Activated T-helper 1 cell treated with anti-CD3 and anti-CD28 coated beads, Interleukin-12 subunit alpha, Interleukin-12 subunit beta, Interleukin-2, Interleukin-4 antibody, amounts not matched to agents 30 ng/mL and 10 ng/mL and 1 ng/mL, durations not matched to agents 14 hours and 24 hours and 36 hours (primary cell): ENCODE results near the gene ASB13. TPM values are rescaled to one million over a fixed set of nuclear protein-coding genes. Genes with fewer than 3 reads are reported as not detected.
A peak's percentile ranks its signal among the peaks of the same experiment; 100 is the strongest.

Experiments
- DNase-seq: peaks from one replicate; pipeline ENCODE4 v3.0.0; 2021; ENCODE audit warnings: low spot score
- H3K27ac Mint-ChIP-seq: one replicate; pipeline ENCODE4 v1.8.0; 2021; ENCODE audit warnings: mild to moderate bottlenecking, mixed read lengths
- H3K27me3 Mint-ChIP-seq: one replicate; pipeline ENCODE4 v1.8.0; 2022; ENCODE audit warnings: mild to moderate bottlenecking, moderate library complexity, mixed read lengths; ENCODE audit not compliant: insufficient read depth
- H3K36me3 Mint-ChIP-seq: one replicate; pipeline ENCODE4 v1.8.0; 2021; ENCODE audit warnings: low read depth, mixed read lengths
- H3K4me1 Mint-ChIP-seq: one replicate; pipeline ENCODE4 v1.8.0; 2021; ENCODE audit warnings: low read depth, mixed read lengths
- H3K4me3 Mint-ChIP-seq: one replicate; pipeline ENCODE4 v1.8.0; 2021; ENCODE audit warnings: mild to moderate bottlenecking, moderate library complexity, mixed read lengths
- H3K9me3 Mint-ChIP-seq: one replicate; pipeline ENCODE4 v1.8.0; 2021; ENCODE audit warnings: mixed read lengths
- intact Hi-C: fragments of 100-400 bp; cut with micrococcal nuclease; formaldehyde crosslinking; loops from one replicate; pipeline ENCODE4 v1.15.1; 2024
- total RNA-seq: library from RNA; stranded (reverse); gene quantifications from 2 replicates; pipeline ENCODE4 v1.2.3, GENCODE V29; 2022

ASB13 gene
- total RNA-seq, 1 donor from 2014 or later, result 12.7 TPM

DNA sequence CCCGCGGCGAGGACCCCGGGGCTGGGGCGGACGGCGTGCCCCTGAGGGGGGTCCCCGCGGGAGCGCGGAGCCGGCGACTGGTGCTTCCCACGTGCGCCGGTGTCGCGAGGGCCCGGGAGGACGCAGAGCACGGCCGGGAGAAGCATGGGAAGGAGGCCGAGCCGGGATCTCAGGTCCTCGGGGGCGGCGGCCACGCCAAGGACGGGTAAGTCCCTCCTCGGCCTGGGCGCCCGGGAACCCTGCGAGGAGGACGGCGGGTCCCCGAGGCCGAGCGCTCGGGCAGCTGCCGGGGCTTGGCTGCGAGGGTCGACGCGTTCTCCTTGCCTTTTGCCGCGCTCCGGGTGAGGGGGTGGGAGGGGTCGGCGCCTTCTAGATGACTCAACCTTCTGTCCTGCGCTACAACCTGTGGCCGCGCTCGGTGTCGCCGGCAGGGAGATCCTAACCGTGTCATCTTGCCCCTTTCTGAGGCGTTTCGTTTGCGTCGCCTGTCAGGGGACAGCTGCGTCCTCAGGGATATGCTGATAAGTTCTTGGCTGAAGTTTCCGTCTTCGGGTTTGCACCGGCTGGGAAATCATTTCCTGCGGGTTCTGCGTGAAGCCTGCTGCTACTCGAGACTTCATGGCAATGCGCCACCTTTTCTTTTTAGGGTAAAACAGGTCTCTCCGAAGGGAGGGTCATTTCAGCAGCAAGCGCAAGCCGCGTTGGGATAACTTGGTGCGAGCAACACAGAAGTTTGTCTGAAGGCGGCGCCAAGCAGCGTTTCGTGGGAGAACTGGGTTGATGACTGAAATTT lies 18.8 kb upstream of the ASB13 start:
- peak; percentile 54 for DNase-seq
- H3K36me3 Mint-ChIP-seq, result peaks cover 13% of the 10 kb centered on the region
- intact Hi-C loops, result loop anchor here (1.0 to 10.0 kb wide), 13 partner anchors 8 to 400 kb away; partner anchors contain the start of genes ASB13, FBH1, GDI2 and IL15RA
- peak overlapping the region; percentile 97 for H3K4me3 Mint-ChIP-seq
- H3K27ac Mint-ChIP-seq, result peak overlapping the region; percentile 96
- peaks cover 62% of the 10 kb centered on the region for H3K4me1 Mint-ChIP-seq
- no peaks in the 10 kb centered on the region for H3K9me3 Mint-ChIP-seq
- H3K27me3 Mint-ChIP-seq, result no peaks in the 10 kb centered on the region

DNA sequence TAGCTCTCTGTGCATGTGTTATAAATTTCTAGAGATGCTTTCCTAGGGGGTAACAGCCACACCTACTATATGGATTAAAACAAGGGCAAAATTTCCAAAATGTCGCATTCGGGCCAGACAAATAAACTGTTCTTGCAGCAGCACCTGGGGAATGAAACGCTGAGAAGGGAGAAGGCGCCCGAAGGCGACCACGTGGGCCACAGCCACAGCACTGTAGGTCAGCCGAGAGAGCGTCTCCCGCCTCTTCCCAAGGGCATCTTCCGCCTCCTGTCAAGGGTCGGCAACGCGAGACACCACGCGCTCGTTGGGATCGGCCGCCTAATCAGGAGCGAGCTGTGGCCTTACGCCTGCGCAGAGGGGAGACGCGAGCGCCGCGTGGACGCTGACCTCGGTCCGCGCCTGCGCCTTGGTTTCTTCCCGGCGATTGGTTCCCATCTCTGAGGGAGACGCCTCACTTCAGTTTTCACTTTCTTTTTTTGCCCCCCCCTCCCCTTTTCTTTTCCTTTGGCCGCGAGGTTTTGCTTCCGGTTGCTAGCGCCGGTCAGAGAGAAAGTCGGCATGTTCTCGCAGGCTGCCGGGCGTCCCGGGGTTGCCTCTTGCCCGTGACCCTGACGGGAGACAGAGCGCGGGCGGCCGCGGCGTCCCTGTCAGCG lies 18.0 kb upstream of the ASB13 start, which contains the start of gene TASOR2:
Gene TASOR2 (plus strand): TSS at position 521 of the 653 bp plus-strand sequence. CDS start 35,805 bp downstream, outside the sequence.
- H3K4me3 Mint-ChIP-seq, result peak within 1 kb of the TSS; percentile 97
- peaks cover 62% of the 10 kb centered on the region for H3K4me1 Mint-ChIP-seq
- no peaks in the 10 kb centered on the region for H3K27me3 Mint-ChIP-seq
- intact Hi-C loops, result loop anchor here (1.0 to 10.0 kb wide), 10 partner anchors 18 to 400 kb away; partner anchors contain the start of genes ASB13, FBH1, GDI2 and RBM17
- H3K36me3 Mint-ChIP-seq, result peaks cover 13% of the 10 kb centered on the region
- peak within 1 kb of the TSS; percentile 97 for H3K27ac Mint-ChIP-seq
- H3K9me3 Mint-ChIP-seq, result no peaks in the 10 kb centered on the region
- peak; percentile 96 for DNase-seq

DNA sequence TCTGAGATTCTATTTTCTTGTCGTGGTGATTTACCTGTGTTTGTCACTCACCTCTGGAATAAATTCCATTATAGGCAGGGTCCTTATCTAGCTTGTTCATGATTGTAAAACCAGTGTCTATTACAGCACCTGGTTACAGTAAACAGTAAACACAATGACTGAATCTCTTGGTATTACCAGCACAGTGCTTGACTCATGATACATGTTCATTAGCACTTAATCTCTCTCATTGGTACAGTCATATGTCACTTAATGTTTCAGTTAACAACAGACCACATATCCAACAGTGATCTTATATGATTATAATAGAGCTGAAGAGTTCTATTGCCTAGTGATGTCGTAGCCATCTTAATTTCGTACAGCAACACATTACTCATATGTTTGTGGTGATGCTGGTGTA lies 16.7 kb upstream of the ASB13 start:
- intact Hi-C loops, result loop anchor here (5.0 to 10.0 kb wide), 3 partner anchors 56 to 402 kb away; partner anchors contain the start of gene RBM17
- Mint-ChIP-seq H3K9me3 (no peaks in the 10 kb centered on the region), H3K4me3 (no peak overlapping the region), H3K27ac (no peak overlapping the region), H3K27me3 (peaks cover 10% of the 10 kb centered on the region), H3K36me3 (peaks cover 7% of the 10 kb centered on the region), H3K4me1 (peaks cover 51% of the 10 kb centered on the region)
- DNase-seq, result no peak

DNA sequence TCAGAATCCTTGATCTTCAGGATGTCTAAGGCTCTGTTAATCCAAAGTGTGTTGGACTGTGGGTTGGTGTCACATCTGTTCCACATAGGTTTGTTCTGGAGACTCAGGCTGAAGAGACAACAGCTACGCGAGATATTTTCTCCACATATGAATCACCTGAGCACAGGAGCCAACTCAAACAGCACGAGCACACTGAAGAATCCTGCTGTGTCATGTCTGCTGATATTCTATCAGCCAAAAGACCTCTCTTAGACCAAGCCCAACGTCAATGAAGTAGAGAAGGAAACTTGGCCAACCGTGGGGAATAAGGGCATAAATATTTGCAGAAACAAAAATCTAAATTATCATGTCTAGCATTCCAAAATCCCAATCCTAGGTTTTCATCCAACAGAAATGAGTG lies 15.5 kb upstream of the ASB13 start:
- H3K27ac Mint-ChIP-seq, result no peak overlapping the region
- intact Hi-C loops, result loop anchor here (5.0 to 10.0 kb wide), 3 partner anchors 55 to 403 kb away; partner anchors contain the start of gene RBM17
- peaks cover 41% of the 10 kb centered on the region for H3K4me1 Mint-ChIP-seq
- no peak overlapping the region for H3K4me3 Mint-ChIP-seq
- H3K9me3 Mint-ChIP-seq, result no peaks in the 10 kb centered on the region
- peaks cover 17% of the 10 kb centered on the region for H3K27me3 Mint-ChIP-seq
- no peak for DNase-seq
- peaks cover 3% of the 10 kb centered on the region for H3K36me3 Mint-ChIP-seq

DNA sequence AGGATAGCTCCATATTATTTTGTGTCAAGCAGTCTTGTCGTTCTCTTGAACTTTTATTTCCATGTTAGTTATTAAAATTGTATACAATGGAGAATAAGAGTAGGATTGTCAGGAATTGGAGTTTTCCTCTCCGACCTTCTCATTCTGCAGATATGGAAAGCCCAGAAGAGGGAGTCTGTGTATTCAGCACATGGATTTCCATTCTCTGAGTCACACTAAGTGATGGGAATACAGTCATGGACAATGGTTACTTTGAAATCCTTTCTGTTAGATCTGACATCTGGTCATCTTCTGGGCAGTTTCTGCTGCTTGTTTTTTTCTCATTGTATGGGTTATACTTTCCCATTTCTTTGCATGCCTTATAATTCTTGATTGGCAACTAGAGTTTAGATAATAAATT lies 13.2 kb upstream of the ASB13 start:
- H3K4me1 Mint-ChIP-seq, result peaks cover 24% of the 10 kb centered on the region
- peaks cover under 1% of the 10 kb centered on the region for H3K36me3 Mint-ChIP-seq
- H3K9me3 Mint-ChIP-seq, result peaks cover 2% of the 10 kb centered on the region
- no peak for DNase-seq
- intact Hi-C loops, result loop anchor here (5.0 to 10.0 kb wide), 3 partner anchors 52 to 405 kb away; partner anchors contain the start of gene RBM17
- peaks cover 20% of the 10 kb centered on the region for H3K27me3 Mint-ChIP-seq
- no peak overlapping the region for H3K4me3 Mint-ChIP-seq
- H3K27ac Mint-ChIP-seq, result no peak overlapping the region

DNA sequence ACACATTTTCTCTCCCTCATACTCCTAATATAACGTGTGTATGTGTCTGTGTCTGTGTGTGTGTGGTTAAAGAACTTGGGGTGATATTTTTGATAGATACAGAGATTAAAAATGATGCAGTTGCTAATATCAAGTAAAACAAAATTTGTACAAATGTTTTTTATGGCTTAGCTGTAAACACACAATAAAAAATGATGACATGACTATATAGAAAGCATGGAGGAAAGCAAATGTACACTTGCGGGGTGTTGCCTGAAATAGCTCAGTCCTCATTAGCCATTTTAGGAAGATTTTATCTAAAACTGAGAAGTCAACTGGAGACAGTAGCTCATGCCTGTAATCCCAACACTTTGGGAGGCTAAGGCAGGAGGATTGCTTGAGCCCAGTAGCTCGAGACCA lies 12.6 kb upstream of the ASB13 start:
- Mint-ChIP-seq H3K4me3 (no peak overlapping the region), H3K9me3 (peaks cover 7% of the 10 kb centered on the region), H3K4me1 (peaks cover 18% of the 10 kb centered on the region), H3K36me3 (peaks cover 3% of the 10 kb centered on the region), H3K27me3 (peaks cover 20% of the 10 kb centered on the region), H3K27ac (no peak overlapping the region)
- no peak for DNase-seq
- intact Hi-C loops, result no loop called here

DNA sequence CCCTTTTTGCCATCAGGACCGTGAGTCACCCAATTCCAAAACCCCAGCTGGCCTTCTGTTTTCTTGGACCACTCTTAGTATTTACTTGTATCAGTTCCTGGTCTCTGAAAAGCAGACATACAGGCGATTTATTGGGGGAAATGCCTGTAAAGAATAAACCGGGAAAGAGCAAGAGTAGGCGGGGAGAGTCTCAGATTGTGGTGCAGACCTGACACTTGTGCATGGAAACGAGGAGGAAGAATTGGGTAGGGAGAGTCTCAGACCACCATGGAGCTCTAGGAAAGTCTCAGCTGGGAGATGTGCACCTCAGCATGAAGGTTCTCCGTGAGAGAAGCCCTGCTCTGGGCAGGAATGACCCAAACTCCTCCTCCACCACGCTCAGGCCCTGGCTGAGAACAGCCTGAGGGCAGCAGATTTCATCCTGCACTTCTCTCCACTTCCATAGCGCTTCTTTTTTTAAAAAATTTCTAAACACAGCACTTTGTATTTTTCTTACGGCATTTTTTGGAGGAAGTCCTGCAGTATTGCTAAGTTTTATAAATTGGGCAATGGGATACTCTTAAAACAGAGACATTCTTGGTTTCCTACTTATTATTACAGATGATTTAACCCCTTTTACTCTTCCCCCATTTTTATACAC lies 12.1 kb upstream of the ASB13 start:
- Mint-ChIP-seq H3K4me3 (no peak overlapping the region), H3K27ac (no peak overlapping the region), H3K27me3 (peaks cover 20% of the 10 kb centered on the region), H3K36me3 (peaks cover 3% of the 10 kb centered on the region), H3K9me3 (peaks cover 11% of the 10 kb centered on the region), H3K4me1 (peaks cover 15% of the 10 kb centered on the region)
- DNase-seq, result no peak
- intact Hi-C loops, result no loop called here

DNA sequence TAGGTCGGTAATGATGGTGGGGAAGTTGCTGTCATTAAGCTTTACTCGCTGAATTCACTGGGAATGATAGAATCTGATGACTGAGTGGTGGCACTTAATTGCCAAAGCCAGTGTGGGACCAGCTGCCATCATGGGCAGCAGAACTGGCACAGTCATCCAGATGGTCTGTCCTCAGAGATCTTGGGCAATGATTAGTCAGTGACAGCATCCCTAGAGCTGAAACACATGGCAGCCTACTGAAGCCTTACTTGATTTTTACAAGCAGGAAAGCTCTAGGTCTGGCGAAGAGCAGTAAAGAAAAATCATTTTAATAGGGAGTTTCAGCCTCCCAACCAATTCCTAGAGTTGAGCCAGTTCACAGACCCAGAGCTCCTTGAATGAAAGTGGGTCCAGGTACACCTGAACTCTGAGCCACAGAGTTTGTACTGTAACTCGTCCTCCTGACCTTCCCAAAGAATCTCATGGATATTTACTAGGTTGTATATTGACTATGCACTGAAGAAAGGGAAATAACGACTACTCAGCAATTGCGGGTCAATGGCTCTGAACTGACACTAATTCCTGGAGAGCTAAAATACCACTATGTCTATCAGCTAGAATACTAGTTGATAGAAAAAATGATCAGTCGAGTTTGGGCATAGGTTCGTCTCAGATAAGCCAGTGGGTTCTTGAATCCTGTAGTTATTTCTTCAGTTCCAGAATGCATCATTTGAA lies 4.4 kb upstream of the ASB13 start:
- Mint-ChIP-seq H3K4me1 (peaks cover 7% of the 10 kb centered on the region), H3K4me3 (no peak overlapping the region), H3K36me3 (peaks cover 3% of the 10 kb centered on the region), H3K9me3 (peaks cover 25% of the 10 kb centered on the region), H3K27me3 (peaks cover 13% of the 10 kb centered on the region), H3K27ac (no peak overlapping the region)
- intact Hi-C loops, result no loop called here
- no peak for DNase-seq

DNA sequence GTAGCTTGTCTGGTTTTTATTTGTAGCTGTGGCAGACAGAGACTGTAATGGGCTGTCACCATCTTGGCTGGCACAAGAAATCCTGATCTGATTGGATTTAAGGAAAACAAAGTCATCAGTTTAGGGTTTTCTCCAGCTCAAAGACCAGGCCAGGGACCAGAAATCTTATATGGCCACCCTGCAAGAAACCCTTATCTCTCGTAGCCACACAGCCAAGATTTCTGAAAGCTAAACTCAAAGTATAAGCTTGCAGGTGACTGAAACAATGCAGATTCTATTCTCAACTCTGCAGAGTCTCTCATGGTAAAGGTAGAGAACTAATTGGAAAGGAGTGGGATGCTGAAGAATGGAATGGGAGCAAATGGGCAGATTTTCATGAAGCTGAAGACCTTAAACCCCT lies 3.2 kb upstream of the ASB13 start:
- Mint-ChIP-seq H3K9me3 (peaks cover 23% of the 10 kb centered on the region), H3K36me3 (peaks cover 3% of the 10 kb centered on the region), H3K27me3 (peaks cover 13% of the 10 kb centered on the region), H3K4me3 (no peak overlapping the region), H3K27ac (no peak overlapping the region), H3K4me1 (peaks cover 12% of the 10 kb centered on the region)
- intact Hi-C loops, result no loop called here
- no peak for DNase-seq

DNA sequence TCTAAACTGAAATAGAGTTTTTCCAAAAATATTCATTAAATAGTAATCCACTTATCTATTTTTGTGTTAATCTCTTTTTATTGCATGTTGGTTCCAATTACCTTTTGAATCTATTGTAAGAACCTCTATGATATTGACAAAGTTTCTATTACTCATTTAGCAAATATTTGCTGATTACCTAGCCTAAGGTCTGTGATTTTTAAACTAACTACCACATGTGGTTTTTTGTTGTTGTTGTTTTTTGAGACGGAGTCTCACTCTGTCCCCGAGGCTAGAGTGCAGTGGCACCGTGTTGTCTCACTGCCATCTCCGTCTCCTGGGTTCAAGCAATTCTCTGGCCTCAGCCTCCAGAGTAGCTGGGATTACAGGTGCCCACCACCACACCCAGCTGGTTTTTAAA lies 2.0 kb upstream of the ASB13 start:
- Mint-ChIP-seq H3K27ac (no peak overlapping the region), H3K4me3 (no peak overlapping the region), H3K4me1 (peaks cover 12% of the 10 kb centered on the region), H3K27me3 (peaks cover 16% of the 10 kb centered on the region), H3K9me3 (peaks cover 13% of the 10 kb centered on the region), H3K36me3 (no peaks in the 10 kb centered on the region)
- DNase-seq, result no peak
- intact Hi-C loops, result no loop called here

DNA sequence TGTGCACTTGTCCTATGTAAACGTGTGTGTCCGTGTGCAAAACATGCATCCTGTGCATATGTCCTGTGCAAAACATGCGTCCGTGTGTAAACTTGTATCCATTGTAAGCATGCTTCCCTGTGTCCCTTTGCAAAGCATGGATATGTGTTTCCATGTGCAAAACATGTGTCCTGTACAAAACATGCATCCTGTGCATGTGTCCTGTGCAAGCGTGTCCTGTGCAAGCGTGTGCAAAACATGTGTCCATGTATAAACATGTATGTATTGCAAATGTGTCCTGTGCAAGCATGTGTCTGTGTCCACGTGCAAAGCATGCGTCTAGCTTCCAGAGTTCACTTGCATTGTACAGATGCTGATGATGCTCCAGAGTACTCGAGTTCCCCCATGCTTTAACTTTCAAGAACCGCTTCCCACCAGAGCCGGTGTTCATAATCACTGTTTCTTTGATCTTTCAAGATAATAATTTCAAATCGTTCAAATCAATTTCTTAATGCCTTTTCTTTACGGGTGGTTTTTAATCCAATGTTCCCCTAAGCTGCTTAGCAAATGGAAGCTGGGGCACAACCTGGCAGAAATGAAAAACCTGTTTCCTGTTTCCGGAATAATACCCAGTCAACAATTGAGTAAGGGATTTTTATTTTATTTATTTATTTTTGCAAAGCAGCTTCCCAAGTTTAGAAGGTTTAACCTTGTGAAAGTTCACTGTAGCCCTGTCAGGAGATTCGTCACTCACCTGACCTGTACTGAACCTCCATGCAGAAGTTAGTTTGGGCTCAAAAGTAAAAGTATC lies 641 bp upstream of the ASB13 start:
- no peak for DNase-seq
- H3K27ac Mint-ChIP-seq, result peak overlapping the region; percentile 86
- intact Hi-C loops, result loop anchor here (1.0 kb wide), 2 partner anchors 17 to 38 kb away; partner anchors contain the start of gene TASOR2
- H3K27me3 Mint-ChIP-seq, result peaks cover 16% of the 10 kb centered on the region
- H3K4me1 Mint-ChIP-seq, result peaks cover 12% of the 10 kb centered on the region
- no peaks in the 10 kb centered on the region for H3K9me3 Mint-ChIP-seq
- peak overlapping the region; percentile 88 for H3K4me3 Mint-ChIP-seq
- no peaks in the 10 kb centered on the region for H3K36me3 Mint-ChIP-seq
